HepG2 (cell line): Measurements from ENCODE around the gene GRK5. TPM values are rescaled to one million over a fixed set of nuclear protein-coding genes. Genes with fewer than 3 reads are reported as not detected.
A peak's percentile ranks its signal among the peaks of the same experiment; 100 is the strongest.

Experiments
- ATRX ChIP-seq: sonication (generic); formaldehyde crosslinking; IDR thresholded peaks from 2 replicates; pipeline ENCODE4 v1.4.0; 2020; ENCODE audit warnings: missing genetic modification reagents, borderline replicate concordance
- CREBL2 ChIP-seq: sonication (generic); formaldehyde crosslinking; IDR thresholded peaks from 2 replicates; pipeline ENCODE4 v1.8.1; 2023; ENCODE audit warnings: missing genetic modification reagents, mild to moderate bottlenecking, borderline replicate concordance
- CREM ChIP-seq, 2 experiments: sonication (generic) in 1 of 2; formaldehyde crosslinking in 1 of 2; IDR thresholded peaks; 2 replicates each; pipeline versions ENCODE4 v1.4.0 to v1.6.1; 2016 to 2020; ENCODE audit warnings: antibody characterized with exemption in 1 of 2, mild to moderate bottlenecking in 1 of 2, missing genetic modification reagents in 1 of 2
- GATA4 ChIP-seq: sonication (generic); IDR thresholded peaks from 2 replicates; pipeline ENCODE4 v1.6.1; 2016; ENCODE audit warnings: antibody characterized with exemption, low read depth, borderline replicate concordance
- GLMP ChIP-seq: sonication (generic); formaldehyde crosslinking; IDR thresholded peaks from 2 replicates; pipeline ENCODE4 v1.9.0; 2021; ENCODE audit warnings: missing genetic modification reagents, mild to moderate bottlenecking, borderline replicate concordance
- HDAC1 ChIP-seq: sonication (generic); formaldehyde crosslinking; IDR thresholded peaks from 2 replicates; pipeline ENCODE4 v1.5.1; 2020; ENCODE audit warnings: mild to moderate bottlenecking, missing genetic modification reagents
- MTA3 ChIP-seq: sonication (generic); formaldehyde crosslinking; IDR thresholded peaks from 2 replicates; pipeline ENCODE4 v1.4.0; 2020; ENCODE audit warnings: missing genetic modification reagents
- NCOA2 ChIP-seq: sonication (generic); formaldehyde crosslinking; IDR thresholded peaks from 2 replicates; pipeline ENCODE4 v1.8.0; 2022; ENCODE audit warnings: inconsistent platforms
- RNF219 ChIP-seq: sonication (generic); formaldehyde crosslinking; IDR thresholded peaks from 2 replicates; pipeline ENCODE4 v1.5.0; 2020; ENCODE audit warnings: mild to moderate bottlenecking, missing genetic modification reagents
- SMAD3 ChIP-seq: sonication (generic); formaldehyde crosslinking; IDR thresholded peaks from 2 replicates; pipeline ENCODE4 v1.4.0; 2020; ENCODE audit warnings: missing genetic modification reagents
- THRA ChIP-seq: sonication (generic); formaldehyde crosslinking; IDR thresholded peaks from 2 replicates; pipeline ENCODE4 v1.4.0; 2020; ENCODE audit warnings: missing genetic modification reagents, borderline replicate concordance
- TRIM24 ChIP-seq: sonication (generic); formaldehyde crosslinking; IDR thresholded peaks from 2 replicates; pipeline ENCODE4 v1.8.0; 2022; ENCODE audit warnings: mild to moderate bottlenecking, missing genetic modification reagents
- ZBTB43 ChIP-seq: sonication (generic); formaldehyde crosslinking; conservative IDR thresholded peaks from 2 replicates; pipeline ENCODE4 v1.4.0; 2020; ENCODE audit warnings: missing genetic modification reagents
- ZNF251 ChIP-seq: sonication (generic); formaldehyde crosslinking; IDR thresholded peaks from 2 replicates; pipeline ENCODE4 v1.9.0; 2021; ENCODE audit warnings: mild to moderate bottlenecking, missing genetic modification reagents
- ZNF383 ChIP-seq: sonication (generic); formaldehyde crosslinking; IDR thresholded peaks from 2 replicates; pipeline ENCODE4 v1.4.0; 2020; ENCODE audit warnings: missing genetic modification reagents, mild to moderate bottlenecking, borderline replicate concordance
- ZNF501 ChIP-seq: sonication (generic); formaldehyde crosslinking; IDR thresholded peaks from 2 replicates; pipeline ENCODE4 v1.5.1; 2020; ENCODE audit warnings: mild to moderate bottlenecking, moderate library complexity, missing genetic modification reagents
- ZNF552 ChIP-seq: sonication (generic); formaldehyde crosslinking; IDR thresholded peaks from 2 replicates; pipeline ENCODE4 v1.9.0; 2022; ENCODE audit warnings: missing genetic modification reagents, mild to moderate bottlenecking, borderline replicate concordance
- polyA plus RNA-seq, 8 experiments: library from polyadenylated mRNA; depleted of rRNA in 3 of 8; stranded (reverse) in 7 of 8; unstranded in 1 of 8; fragments of >200 nt; fragmentation: Illumina TruSeq in 4 of 8; extraction: Trizol in 4 of 8; gene quantifications; 2 replicates each; pipeline versions ENCODE4 v1.2.1 to v1.2.3, GENCODE V29; 2011 to 2016; ENCODE audit warnings: low read depth in 4 of 8, missing spikeins in 1 of 8, mixed read lengths in 1 of 8; ENCODE audit not compliant: insufficient read depth in 1 of 8
- total RNA-seq, 5 experiments: library from RNA; depleted of rRNA; stranded (reverse); fragments of >200 nt; fragmentation: Illumina TruSeq; extraction: Trizol; gene quantifications; 2 replicates each; pipeline ENCODE4 v1.2.3, GENCODE V29; 2016; ENCODE audit warnings: low read depth in 1 of 5
- TF ChIP-seq, protein P1 (sequence below): sonication (generic); formaldehyde crosslinking; IDR thresholded peaks from 2 replicates; pipeline ENCODE4 v1.4.0; 2020; ENCODE audit warnings: mild to moderate bottlenecking, missing genetic modification reagents

GRK5 gene
- total and polyA plus RNA-seq, 2 of the 13 experiments (the other 11 are each of a cell fraction or from before 2014, with no cell fraction given) = 10.4 to 12.6 TPM

DNA sequence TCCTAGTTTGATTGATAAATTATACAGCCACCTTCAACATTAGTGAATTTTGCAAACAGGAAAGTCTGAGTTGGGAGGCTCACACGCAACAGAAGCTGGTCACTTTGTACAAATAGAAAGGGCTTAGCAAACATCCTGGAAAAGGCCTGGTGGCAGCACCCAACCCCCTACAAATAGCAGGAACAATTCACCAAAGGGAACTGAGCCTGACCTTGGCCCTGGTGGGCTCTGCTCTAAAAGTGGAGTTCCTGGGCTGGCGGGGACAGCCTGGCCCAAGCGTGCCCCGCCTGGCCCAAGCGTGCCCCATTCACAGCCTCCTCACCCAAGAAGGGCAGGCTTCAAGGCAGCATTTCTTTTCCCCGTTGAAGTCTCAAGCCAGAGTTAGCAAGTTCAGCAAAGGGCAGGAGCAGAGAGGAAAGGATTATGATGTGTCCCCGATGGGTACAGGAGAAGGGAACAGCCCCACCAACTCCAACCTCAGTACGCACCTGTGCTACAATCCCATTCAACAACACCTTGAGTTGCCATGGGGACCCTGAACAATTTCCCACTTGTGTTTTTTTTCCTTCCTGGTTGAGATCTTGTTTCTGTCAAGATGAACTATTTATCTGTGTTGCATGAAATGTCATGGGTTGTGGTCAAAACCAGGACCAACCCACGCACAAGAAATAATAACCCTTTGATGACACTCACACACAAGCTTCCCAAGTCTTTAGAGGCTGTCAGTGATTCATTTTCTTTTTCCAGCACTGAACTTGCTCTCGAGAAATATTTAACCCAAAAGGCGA is 291.7 kb downstream of the GRK5 start (continued):
- TF ChIP-seq TRIM24 (CRISPR knock-in tag) = 0 out of 2 replicates have a peak, but pooled peaks have one; percentile 54
- TF ChIP-seq, protein P1, sequence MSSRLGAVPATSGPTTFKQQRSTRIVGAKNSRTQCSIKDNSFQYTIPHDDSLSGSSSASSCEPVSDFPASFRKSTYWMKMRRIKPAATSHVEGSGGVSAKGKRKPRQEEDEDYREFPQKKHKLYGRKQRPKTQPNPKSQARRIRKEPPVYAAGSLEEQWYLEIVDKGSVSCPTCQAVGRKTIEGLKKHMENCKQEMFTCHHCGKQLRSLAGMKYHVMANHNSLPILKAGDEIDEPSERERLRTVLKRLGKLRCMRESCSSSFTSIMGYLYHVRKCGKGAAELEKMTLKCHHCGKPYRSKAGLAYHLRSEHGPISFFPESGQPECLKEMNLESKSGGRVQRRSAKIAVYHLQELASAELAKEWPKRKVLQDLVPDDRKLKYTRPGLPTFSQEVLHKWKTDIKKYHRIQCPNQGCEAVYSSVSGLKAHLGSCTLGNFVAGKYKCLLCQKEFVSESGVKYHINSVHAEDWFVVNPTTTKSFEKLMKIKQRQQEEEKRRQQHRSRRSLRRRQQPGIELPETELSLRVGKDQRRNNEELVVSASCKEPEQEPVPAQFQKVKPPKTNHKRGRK (CRISPR knock-in tag) = no peak
- TF ChIP-seq NCOA2 (CRISPR knock-in tag) = peak; percentile 71
- no peak for TF ChIP-seq RNF219 (CRISPR knock-in tag)
- no peak for TF ChIP-seq GATA4
- no peak for TF ChIP-seq MTA3
- TF ChIP-seq ZNF251 (CRISPR knock-in tag) = no peak
- peak; percentile 43; the same call in 1 of the 2 replicates for TF ChIP-seq THRA
- no peak for TF ChIP-seq GLMP
- no peak for TF ChIP-seq ZNF383
- TF ChIP-seq HDAC1 (CRISPR knock-in tag) = peak; percentile 67
- no peak for TF ChIP-seq ATRX (CRISPR knock-in tag)
- peak; percentile 31; the same call in 1 of the 2 replicates for TF ChIP-seq CREM (IDR thresholded peaks at IDR 0.05)
- TF ChIP-seq CREM (CRISPR knock-in tag; IDR thresholded peaks at IDR 0.05) = no peak
- TF ChIP-seq ZNF501 = peak; percentile 79; the same call in 1 of the 2 replicates
- no peak for TF ChIP-seq SMAD3 (CRISPR knock-in tag)
- TF ChIP-seq ZNF552 (CRISPR knock-in tag) = peak; percentile 76; the same call in 1 of the 2 replicates
- TF ChIP-seq ZBTB43 = peak; percentile 84; the same call in 1 of the 2 replicates
- no peak for TF ChIP-seq CREBL2 (CRISPR knock-in tag)
